ENCODE results near the gene TJAP1. TPM values are rescaled to one million over a fixed set of nuclear protein-coding genes. Genes with fewer than 3 reads are reported as not detected.
A peak's percentile ranks its signal among the peaks of the same experiment; 100 is the strongest.

The TJAP1 gene
- total and polyA plus RNA-seq, 12 donors, result 17.6 to 77.5 (median 33.0) TPM

DNA sequence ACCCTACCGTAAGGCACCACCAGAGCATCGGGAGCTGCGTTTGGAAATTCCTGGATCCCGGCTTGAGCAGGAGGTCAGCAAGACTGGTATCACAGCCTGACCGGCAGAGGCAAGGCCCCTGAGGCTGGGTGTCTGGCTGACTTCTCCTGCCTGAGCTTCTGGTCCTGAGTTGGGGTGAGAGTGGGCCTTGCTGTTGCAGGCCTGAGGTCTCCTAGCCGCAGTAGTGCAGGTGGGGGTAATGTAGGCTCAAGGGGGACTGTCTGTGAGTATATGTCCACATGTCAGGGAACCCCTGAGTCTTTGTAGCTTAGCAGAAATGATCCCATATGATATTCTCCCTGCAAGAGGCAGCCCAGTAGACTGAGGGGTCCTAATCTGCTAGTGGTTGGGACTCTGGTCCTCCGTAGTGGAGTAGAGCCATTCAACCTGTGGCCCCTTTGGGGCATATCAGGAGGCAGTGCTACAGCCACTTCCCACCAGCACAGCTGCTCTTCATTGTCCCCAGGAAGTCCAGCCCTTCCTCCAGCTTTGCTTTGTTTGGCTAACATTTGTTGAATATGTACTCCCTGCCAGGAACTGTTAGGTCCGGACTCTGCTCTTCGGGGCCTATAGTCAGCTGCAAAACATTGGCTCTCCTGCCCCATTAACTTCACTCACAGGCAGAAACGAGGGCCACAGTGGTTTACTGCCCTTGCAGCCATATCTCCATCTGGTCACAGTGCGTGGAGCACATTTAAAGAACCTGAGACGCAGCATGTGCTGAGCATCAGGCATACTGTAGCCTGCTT lies 21.9 kb downstream of the TJAP1 start:
- 75 to 79% (median 78%) methylated on average over 10 to 12 of the region's 12 CpGs for WGBS, 4 donors
- H3K27ac ChIP-seq, result peak overlapping the region in 1 of 5 donors; percentile 8
- intact Hi-C loops (cut with DNase I), result loop anchor here (5.0 kb wide), 2 partner anchors 47 to 117 kb away; no protein-coding TSS in a partner anchor

GRCh38 chr6:43500921-43501320 lies 23.6 kb downstream of the TJAP1 start:
- Histone ChIP-seq H3K36me3 (replicated peaks in 1 of 2) (peaks cover 0 to 76% of the 10 kb centered on the region in 2 donors), H3K27ac (no peak overlapping the region), H3K9me3 (replicated peaks in 1 of 3) (no peaks in the 10 kb centered on the region), H3K4me3 (no peak overlapping the region), H3K4me1 (replicated peaks in 1 of 2) (peaks cover under 1 to 9% of the 10 kb centered on the region in 2 donors), H3K27me3 (no peaks in the 10 kb centered on the region)
- DNase-seq, result no peak
- intact Hi-C loops (cut with DNase I), result loop anchor here in 1 of 2 donors (10.0 kb wide), 1 partner anchor 116 kb away; no protein-coding TSS in a partner anchor
- whole genome bisulfite sequencing, 4 donors, result 90 to 100% (median 95%) methylated on average over 3 of the region's 3 CpGs
- no peak for TF ChIP-seq CTCF (IDR thresholded peaks at IDR 0.05)
- TF ChIP-seq POLR2A (IDR thresholded peaks at IDR 0.05), result no peak

More for the DNA sequence above, 21.9 kb downstream of the TJAP1 start:
- TF ChIP-seq POLR2A (IDR thresholded peaks at IDR 0.05) (no peak), CTCF (IDR thresholded peaks at IDR 0.05) (no peak)
- no peaks in the 10 kb centered on the region for H3K9me3 ChIP-seq (replicated peaks in 1 of 3)
- peaks cover 0 to 59% of the 10 kb centered on the region in 2 donors for H3K36me3 ChIP-seq (replicated peaks in 1 of 2)
- peaks cover 11 to 23% of the 10 kb centered on the region in 2 donors for H3K4me1 ChIP-seq (replicated peaks in 1 of 2)
- H3K4me3 ChIP-seq, result no peak overlapping the region
- no peak for DNase-seq
- no peaks in the 10 kb centered on the region for H3K27me3 ChIP-seq

DNA sequence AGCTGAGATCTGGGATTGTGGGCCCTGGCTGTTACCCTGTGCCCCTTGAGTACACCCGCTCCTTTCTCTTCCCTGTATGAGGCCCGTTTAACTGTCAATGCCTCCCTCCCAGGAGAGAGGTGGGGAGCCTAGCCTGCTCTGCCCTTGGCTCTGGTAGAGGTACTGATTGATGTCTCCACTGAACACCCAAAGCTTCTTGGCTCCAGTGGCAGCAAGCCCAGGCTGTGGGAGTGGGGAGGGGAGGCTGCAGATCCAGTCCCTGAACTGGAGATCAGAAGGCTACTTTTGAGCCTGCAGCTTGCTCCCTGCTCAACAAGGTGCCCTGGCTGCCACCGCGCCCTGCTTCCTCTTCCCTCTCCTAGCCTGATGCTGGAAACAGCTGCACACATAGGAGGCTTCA lies 25.3 kb downstream of the TJAP1 start:
- H3K4me1 ChIP-seq (replicated peaks in 1 of 2), result no peaks in the 10 kb centered on the region

More for the DNA sequence above, 25.3 kb downstream of the TJAP1 start:
- no peaks in the 10 kb centered on the region for H3K9me3 ChIP-seq (replicated peaks in 1 of 3)
- H3K4me3 ChIP-seq, result no peak overlapping the region
- intact Hi-C loops (cut with DNase I), result loop anchor here in 1 of 2 donors (10.0 kb wide), 1 partner anchor 118 kb away; no protein-coding TSS in a partner anchor
- 63 to 79% (median 75%) methylated on average over 2 to 4 of the region's 4 CpGs for WGBS, 4 donors
- H3K27ac ChIP-seq, result no peak overlapping the region
- H3K27me3 ChIP-seq, result no peaks in the 10 kb centered on the region
- TF ChIP-seq CTCF (IDR thresholded peaks at IDR 0.05) (no peak), POLR2A (IDR thresholded peaks at IDR 0.05) (no peak)
- peaks cover 0 to 77% of the 10 kb centered on the region in 2 donors for H3K36me3 ChIP-seq (replicated peaks in 1 of 2)
- DNase-seq, result peak in 1 of 7 donors; percentile 52

Measured in adrenal gland (tissue), 12 donors.